ENCODE measurements around the gene CFAP77.

GRCh38 chr9:132595319-132595718, 185.3 kb downstream of the CFAP77 start:
- TF ChIP-seq, protein P1, sequence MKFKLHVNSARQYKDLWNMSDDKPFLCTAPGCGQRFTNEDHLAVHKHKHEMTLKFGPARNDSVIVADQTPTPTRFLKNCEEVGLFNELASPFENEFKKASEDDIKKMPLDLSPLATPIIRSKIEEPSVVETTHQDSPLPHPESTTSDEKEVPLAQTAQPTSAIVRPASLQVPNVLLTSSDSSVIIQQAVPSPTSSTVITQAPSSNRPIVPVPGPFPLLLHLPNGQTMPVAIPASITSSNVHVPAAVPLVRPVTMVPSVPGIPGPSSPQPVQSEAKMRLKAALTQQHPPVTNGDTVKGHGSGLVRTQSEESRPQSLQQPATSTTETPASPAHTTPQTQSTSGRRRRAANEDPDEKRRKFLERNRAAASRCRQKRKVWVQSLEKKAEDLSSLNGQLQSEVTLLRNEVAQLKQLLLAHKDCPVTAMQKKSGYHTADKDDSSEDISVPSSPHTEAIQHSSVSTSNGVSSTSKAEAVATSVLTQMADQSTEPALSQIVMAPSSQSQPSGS (tag by site-specific recombination; IDR thresholded peaks at IDR 0.05; ENCODE audit: low read depth), result no peak
- TF ChIP-seq, protein P2, sequence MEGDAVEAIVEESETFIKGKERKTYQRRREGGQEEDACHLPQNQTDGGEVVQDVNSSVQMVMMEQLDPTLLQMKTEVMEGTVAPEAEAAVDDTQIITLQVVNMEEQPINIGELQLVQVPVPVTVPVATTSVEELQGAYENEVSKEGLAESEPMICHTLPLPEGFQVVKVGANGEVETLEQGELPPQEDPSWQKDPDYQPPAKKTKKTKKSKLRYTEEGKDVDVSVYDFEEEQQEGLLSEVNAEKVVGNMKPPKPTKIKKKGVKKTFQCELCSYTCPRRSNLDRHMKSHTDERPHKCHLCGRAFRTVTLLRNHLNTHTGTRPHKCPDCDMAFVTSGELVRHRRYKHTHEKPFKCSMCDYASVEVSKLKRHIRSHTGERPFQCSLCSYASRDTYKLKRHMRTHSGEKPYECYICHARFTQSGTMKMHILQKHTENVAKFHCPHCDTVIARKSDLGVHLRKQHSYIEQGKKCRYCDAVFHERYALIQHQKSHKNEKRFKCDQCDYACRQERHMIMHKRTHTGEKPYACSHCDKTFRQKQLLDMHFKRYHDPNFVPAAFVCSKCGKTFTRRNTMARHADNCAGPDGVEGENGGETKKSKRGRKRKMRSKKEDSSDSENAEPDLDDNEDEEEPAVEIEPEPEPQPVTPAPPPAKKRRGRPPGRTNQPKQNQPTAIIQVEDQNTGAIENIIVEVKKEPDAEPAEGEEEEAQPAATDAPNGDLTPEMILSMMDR (tag by site-specific recombination; IDR thresholded peaks at IDR 0.05), result no peak
- no peak for TF ChIP-seq REST (tag by site-specific recombination; IDR thresholded peaks at IDR 0.05)
- TF ChIP-seq, protein P3, sequence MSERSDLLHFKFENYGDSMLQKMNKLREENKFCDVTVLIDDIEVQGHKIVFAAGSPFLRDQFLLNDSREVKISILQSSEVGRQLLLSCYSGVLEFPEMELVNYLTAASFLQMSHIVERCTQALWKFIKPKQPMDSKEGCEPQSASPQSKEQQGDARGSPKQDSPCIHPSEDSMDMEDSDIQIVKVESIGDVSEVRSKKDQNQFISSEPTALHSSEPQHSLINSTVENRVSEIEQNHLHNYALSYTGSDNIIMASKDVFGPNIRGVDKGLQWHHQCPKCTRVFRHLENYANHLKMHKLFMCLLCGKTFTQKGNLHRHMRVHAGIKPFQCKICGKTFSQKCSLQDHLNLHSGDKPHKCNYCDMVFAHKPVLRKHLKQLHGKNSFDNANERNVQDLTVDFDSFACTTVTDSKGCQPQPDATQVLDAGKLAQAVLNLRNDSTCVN (tag by site-specific recombination; optimal IDR thresholded peaks at IDR 0.05), result no peak
